Epithelial cell of prostate (primary cell): Measurements from ENCODE around the gene SERPINH1.

Experiments
- DNase-seq: peaks from one replicate; pipeline ENCODE4 v3.0.0-alpha.2; 2011; ENCODE audit warnings: low read depth, low spot score
- H3K27ac ChIP-seq: fragments of 450-650 bp; 2 replicates; pipeline ENCODE4 v1.5.1; 2017; ENCODE audit warnings: mild to moderate bottlenecking

SERPINH1 gene

DNA sequence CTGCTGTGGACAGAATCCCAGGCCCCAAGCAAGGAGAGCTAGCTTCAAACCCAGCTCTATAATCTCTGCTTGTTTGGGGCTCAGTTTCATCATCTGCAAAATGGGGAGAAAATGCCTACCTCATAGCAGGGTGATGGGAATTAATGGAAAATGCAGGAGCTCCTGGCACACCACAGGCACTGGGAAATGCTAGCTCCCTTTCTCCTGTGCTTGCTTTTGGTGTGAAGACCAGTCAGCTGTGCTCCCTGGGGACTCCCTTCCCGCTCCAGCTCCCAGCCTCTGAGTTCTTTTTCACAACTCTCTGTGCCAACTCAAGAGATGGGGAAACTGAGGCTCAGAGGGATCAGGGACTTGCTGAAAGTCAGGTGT is 8.2 kb upstream of the SERPINH1 start:
- H3K27ac ChIP-seq, result no peak overlapping the region
- DNase-seq, result no peak

DNA sequence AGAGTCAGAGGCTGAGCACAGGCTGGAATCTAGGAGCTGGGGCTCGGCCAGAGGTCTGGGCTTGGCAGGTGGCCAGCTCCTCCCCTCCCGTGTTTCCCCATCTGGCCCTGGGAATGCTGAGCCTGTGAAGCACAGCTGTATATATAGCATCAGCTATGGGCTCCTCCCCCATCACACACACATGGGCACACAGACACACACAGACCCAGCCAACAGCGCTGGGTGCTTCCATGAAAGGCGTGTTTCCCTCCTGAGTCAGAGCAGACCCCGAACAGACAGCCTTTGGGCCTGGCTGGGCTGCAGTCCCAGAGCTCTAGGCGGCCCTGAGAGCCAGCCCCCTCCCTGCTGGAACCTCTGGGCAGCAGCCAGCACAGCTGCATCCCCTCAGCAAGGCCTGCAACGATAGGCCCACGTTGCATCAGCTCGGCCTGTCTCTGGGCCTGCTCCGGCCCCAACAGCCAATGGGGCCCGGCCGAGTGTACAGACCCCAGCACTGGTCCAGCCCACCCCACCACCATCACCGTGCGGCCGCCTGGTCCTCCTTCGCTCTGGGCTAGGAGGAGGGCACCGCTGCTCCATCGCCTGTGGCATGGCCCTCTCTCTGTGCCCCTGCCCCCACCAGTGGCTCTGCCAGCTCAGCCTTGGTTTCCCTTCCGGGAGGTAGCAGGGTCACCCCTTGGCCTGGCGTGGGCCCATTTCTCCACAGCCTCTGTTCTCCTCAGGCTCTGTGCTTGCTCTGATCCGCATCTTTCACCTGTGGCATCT is 7.6 kb upstream of the SERPINH1 start:
- DNase-seq, result no peak
- H3K27ac ChIP-seq, result no peak overlapping the region

DNA sequence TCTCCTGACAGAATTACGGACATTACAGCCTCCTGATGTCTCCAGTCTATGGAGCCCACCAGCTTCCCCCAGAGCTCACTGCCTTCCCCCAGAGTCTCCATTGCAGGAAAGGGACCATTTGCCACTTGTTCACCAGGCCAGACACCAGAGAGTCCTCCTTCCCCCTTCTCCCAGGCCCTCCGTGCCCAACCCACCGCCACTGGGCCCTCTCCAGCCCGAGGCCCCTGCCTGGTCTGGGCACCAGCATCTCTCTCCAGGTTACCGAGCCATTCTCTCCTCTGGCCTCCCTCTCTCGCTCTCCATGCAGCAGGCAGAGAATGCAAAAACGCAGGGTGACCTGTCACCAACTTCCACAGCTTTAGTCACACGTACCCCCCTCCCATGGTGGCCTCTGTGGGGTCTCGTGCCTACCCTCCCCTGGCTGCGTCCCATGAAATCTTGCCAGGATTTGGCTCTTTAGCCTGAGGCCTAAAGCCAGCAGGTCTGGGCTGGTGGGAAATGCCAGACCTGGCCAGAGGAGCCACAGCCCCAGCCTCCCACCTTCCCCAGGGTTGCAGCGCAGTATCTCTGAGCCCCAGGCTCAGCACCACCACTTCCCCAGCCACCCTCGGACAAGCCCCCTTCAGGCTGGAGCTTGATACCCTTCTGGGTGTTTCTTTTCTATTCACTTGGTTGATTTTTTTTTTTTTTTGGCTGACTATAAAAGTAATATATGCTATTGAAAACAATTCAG is 6.8 kb upstream of the SERPINH1 start:
- DNase-seq, result no peak
- no peak overlapping the region for H3K27ac ChIP-seq

DNA sequence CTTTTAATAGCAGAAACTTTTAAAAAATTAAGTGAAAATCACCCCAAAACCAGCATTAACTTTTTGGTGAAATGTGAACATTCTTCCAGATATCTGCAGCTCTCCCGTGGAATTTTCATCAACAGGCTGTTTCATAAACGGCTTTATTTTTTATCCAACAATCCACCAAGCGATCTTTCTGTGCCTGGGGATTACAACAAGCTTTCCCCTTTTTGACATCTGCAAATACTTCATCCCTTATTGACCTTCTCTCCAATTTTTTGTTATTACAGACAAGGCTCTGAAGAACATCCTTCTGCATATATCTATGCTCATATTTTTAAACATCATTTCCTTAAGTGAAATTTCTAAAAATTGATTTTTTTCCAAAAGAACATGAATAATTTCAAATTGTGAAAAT is 5.8 kb upstream of the SERPINH1 start:
- no peak overlapping the region for H3K27ac ChIP-seq
- no peak for DNase-seq

DNA sequence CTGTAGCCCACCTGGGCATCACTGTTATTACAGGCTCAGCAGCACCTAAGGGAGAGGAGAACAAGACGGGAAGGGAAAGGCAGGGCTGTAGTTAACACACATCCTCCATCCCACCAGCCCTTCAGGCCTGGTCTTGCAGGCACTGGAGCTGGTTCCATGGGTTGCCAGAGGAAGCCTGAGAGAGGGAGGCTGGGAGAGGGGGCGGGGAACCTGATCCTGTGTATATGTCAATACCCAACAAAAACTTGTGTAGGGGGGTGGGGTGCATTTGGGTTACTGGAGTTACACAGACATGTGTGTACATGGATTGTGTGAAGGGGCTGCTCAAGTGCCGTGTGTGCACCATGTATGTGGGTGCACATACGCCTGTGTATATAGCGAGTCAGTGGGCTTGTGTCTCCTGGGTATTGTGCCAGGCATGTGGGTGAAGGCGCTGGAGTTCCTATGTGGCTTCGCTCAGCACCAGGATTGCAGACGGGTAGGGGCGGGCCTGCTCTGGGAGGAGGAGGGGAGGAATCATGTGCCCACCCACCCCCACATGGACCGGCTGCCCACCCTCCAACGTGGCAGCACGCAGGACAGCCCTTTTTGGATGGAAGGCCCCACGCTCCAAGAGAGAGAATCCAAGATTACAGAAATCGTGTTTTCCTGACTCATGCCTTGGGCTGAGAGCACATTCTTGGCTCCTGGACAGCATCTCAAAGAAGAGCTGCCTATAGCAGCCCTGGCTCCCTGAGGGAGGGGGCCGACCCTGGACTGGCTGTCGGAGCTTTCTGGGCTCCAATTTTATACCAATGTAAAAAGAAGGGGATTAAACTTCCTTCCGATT is 4.2 kb upstream of the SERPINH1 start:
- DNase-seq, result no peak
- peak overlapping the region; percentile 29 for H3K27ac ChIP-seq

DNA sequence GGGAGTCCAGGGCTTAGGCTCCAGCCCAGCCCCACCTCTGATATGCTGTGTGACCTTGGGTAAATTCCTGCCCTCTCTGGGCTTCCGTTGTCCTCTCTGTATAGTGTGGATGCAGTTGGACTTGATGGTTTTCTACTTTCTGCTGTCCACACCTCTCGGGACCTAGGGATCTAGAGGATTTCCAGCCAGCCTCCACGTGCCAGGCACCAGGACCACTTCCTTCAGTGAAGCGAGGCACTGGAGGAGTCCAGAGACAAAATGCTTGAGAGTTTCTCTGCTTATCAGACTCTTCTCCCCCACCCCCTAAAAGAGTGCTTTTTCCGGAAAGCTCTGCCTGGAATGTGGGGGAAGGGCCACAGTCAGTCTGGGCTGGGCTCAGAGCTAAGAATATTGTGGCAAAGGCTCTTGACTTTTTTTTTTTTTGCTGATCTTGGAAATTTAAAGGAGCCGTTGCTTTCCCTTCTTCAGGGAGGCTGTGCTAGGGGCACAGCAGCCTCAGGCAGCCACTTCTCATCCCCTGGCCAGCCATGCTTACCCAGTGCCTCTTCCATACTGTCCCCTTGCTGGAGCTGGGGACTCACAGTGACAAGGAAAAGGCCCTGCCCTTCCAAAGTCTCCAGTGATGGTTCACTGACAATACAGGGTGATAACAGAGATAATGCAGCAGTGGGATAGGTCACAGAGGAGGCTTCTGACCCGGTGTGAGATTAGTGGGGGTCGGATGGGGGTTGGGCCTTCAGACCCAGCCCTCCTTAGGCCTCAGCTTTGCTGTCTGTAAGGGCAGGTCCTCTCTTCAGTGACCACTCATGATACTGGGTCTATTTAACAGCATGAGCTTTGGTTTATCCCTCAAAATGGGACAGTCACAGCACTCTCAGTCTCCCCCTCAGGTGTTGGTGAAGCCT is 2.9 kb upstream of the SERPINH1 start:
- H3K27ac ChIP-seq, result no peak overlapping the region
- DNase-seq, result no peak

DNA sequence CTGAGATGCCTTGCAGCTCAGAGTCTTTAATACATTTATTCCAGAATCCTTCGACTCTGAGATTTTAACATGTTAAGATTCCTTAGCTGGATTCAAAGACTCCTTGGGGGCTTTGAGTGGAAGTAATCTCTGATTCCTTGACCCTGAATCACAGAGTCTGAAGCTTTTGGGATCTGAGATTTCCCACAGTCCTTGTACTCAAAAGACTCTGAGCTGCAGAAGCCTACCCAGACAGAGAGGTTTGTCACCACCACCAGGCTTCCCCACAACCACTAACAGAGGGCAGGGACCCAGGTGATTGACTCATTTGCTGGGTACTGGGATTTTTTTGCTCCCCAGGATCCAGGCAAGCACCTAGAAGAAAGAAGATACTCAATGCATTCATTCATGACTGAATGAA is 1.4 kb upstream of the SERPINH1 start:
- DNase-seq, result no peak
- H3K27ac ChIP-seq, result no peak overlapping the region

DNA sequence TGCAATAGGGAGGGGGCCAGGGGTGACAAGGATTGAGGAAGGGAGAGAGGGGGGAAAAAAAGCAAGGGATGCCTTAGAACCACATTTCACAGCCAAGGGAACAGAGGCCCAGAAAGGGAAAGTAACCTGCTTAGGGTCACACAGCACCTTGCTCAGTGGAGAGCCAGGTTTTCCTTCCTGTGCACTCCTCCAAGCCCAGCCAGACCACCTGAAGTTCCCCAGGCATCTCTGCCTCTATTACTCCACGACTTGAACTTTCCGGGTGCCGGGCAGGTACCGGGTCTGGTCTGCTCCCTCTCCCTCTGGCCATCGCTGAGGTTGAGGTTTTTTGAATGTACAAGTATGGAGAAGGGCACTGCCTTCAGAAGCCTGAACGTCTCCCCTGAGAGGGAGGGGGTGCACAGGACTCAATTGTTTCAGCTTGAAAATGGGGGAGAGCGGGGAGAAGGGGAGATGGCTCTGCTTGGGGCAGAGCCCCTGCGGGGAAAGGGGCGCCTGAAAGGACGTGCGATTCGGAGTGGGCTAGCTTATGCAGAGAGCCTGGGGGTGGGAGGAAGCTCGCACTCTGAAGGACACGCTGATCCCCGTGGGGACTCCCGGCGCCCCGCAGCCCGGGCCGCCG is 516 bp upstream of the SERPINH1 start:
- no peak for DNase-seq
- peak overlapping the region; percentile 94 for H3K27ac ChIP-seq

DNA sequence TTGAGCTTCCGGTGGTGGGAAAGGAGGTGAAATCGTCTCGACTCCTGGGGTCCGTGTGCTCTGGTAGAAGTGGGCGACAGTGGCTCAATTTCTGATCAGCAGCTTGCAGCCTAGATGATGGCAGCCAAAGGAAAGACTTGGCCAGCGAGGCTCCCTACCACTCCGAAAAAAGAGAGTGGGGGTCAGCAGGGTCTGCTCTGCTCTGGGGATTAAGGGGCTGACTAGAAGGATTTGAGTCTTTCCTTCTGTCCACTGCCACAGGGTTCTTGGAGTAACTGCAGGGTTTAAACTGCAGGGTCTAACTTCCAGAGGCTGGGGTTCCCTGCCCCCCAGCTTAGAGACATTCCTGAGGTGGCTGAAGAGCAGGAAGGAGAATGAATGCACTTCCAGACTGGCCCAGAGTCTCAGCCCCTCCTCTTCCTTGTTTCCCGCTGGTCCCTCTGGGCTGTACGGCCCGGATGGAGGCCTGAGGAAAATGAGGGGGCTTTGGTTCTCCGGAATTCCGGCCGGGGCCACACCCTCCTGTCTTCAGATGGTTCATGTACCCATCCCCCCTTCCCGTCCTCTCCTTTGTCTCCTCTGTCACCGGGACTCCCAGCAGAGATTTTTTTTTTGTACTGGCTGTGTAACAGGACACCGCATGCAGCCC is 907 bp downstream of the SERPINH1 start:
- no peak for DNase-seq
- H3K27ac ChIP-seq, result peak overlapping the region; percentile 94

DNA sequence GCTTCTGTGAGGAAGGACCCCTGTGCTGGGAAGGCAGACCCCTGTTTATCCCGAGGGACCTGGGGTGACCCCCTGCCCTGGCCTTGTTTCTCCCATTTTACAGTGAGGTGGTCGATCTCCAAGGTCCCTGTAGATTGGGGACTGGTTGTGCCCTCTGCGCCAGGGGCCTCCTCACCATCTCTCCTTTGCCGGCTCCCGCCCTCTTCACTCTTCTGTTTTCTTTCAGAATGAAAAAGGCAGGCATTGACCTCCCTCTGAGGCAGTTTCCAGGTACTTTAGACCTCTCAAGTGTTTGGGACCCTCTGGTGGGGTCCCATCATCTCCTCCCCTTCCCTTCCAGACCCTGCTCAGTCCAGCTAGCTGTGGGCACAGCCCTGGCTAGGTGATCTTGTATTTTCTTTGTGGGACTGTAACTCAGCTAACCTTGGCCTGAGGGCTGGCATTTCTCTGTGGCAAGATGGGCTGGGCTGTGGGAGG is 1.5 kb downstream of the SERPINH1 start:
- peak overlapping the region; percentile 94 for H3K27ac ChIP-seq
- DNase-seq, result no peak

DNA sequence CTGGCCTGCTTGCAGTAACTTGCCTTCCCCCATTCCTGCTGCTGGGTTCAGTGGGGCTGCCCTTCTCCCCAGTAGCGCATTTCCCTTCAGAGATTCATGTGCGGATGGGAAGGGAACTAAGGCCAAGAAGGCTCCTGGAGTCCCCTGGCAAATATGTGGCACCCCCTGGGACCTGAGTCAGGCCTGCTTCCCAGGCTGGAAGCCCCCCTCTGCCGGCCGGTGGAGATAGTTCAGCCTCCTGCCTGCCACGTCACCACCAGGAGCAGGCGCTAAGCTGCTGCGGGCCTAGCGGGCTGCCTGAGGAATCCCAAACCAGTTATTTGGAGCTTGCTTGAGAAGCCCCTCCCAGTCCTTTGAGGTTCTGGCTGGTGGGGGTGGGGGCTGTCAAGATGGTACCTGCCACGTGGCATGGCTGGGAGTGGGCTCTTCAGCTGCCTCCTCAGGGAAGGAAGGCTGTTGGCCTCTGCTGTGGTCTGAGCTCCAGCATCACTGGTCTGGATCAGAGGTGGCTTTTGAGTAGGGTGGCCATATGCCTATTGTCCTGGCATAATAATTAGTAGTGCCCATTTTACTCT is 2.0 kb downstream of the SERPINH1 start:
- no peak for DNase-seq
- peak overlapping the region; percentile 94 for H3K27ac ChIP-seq

DNA sequence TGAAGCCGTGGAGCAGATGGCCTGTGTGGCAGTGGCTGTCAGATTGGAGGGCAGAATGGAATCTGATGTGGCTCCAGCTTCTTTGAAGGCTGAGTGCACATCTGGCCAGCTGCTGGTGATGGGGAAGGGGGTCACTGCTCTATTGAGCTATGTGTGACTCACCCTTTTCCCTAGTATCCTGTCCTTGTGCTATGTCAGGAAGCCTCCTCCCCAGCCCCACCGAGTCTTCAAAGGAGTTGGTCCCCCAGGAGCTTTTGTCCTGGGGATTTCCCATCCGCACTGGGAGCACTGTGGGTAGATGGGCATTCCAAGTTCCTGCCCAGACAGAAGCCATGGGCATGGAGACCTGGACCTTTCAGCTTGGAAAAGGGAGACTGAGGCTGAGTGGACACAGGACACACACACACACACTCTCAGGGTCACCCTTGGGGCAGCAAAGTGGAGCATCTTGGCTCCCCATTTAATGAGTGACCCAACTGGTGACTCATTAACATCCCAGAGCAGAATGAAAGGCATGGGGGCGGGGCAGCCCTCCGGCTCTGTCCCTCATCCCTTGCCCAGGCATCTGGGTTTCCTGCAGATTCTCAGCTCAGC is 3.3 kb downstream of the SERPINH1 start:
- peak overlapping the region; percentile 94 for H3K27ac ChIP-seq
- DNase-seq, result no peak

DNA sequence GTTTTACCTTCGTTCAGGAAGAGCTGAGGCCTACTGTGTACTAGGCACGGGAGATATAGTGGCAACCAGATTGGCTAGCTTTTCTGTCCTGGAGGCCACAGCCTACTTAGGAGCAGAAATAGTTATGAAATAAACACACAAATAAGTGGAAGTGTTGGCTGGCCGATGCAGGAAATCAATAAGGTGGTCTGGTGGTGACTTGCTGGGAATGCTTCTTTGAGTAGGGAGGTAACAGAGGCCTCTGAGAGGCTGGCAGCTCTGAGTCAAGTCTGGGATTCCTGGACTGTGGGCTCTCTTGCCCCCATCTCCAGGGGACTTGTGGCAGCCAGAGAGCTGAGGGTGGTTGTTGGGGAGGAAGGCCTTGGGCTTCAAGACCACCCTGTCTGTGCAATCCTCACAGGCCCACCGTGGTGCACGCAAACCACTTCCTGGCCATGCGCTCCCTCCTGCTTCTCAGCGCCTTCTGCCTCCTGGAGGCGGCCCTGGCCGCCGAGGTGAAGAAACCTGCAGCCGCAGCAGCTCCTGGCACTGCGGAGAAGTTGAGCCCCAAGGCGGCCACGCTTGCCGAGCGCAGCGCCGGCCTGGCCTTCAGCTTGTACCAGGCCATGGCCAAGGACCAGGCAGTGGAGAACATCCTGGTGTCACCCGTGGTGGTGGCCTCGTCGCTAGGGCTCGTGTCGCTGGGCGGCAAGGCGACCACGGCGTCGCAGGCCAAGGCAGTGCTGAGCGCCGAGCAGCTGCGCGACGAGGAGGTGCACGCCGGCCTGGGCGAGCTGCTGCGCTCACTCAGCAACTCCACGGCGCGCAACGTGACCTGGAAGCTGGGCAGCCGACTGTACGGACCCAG is 4.1 kb downstream of the SERPINH1 start:
- DNase-seq, result no peak
- no peak overlapping the region for H3K27ac ChIP-seq

DNA sequence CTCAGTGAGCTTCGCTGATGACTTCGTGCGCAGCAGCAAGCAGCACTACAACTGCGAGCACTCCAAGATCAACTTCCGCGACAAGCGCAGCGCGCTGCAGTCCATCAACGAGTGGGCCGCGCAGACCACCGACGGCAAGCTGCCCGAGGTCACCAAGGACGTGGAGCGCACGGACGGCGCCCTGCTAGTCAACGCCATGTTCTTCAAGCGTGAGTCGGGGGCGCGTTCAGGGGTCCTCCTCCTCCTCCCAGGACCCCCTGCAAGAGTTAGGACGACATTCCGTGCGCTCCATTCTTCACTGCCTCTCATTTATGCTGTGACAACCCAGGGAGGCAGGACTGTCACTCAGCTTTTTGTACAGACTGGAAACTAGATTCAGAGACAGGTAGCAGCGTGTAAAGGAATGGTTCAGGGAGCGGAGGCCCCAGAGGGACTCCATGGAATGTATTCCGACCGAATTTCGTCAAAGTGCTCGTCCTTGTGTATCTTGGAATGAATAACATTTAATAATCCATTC is 4.8 kb downstream of the SERPINH1 start:
- DNase-seq, result no peak
- H3K27ac ChIP-seq, result no peak overlapping the region

DNA sequence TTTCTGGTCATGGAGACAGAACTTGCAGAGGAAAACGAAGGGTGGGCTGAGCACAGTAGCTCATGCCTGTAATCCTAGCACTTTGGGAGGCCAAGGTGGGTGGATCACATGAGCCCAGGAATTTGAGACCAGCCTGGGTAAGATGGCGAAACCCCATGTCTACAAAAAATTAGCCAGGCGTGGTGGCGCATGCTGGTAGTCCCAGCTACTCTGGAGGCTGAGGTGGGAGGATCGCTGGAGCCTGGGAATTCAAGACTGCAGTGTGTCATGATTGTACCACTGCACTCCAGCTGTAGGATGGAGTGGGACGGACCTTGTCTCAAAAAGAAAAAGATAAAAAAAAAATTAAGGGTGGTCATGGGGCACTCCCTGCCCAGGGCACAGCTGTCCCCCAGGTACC is 5.9 kb downstream of the SERPINH1 start:
- DNase-seq, result no peak
- no peak overlapping the region for H3K27ac ChIP-seq

DNA sequence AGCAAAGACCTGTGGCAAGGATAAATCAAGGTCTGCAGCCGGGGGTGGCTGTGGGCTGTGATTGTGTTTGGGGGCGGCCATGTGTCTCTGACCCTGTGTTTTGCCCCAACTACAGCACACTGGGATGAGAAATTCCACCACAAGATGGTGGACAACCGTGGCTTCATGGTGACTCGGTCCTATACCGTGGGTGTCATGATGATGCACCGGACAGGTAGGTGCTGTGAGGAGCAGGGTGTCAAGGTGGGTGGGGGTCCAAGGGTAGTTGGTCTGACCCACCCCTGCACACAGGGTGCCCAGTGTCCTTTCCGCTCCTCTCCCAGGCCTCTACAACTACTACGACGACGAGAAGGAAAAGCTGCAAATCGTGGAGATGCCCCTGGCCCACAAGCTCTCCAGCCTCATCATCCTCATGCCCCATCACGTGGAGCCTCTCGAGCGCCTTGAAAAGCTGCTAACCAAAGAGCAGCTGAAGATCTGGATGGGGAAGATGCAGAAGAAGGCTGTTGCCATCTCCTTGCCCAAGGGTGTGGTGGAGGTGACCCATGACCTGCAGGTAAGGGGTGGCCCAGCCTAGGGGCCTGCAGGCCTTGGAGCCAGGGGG is 6.7 kb downstream of the SERPINH1 start:
- H3K27ac ChIP-seq, result no peak overlapping the region
- no peak for DNase-seq
